ENCODE results near the gene GGCT.
"Not testable (repeated sequence)": the region's sequence is repeated elsewhere in the genome, so short reads cannot be mapped to it uniquely, and the experiment has no call there.

GGCT gene

GRCh38 chr7:30530373-30530772 is 25.7 kb upstream of the GGCT start:
- TF ChIP-seq MYC (IDR thresholded peaks at IDR 0.05; ENCODE audit: low read depth, low read length) = no peak
- TF ChIP-seq CTCF (IDR thresholded peaks at IDR 0.05; ENCODE audit: low read depth, low read length) = no peak
- no peak for TF ChIP-seq POLR2A (IDR thresholded peaks at IDR 0.05; ENCODE audit: extremely low read depth, insufficient read length)
- TF ChIP-seq MAX (IDR thresholded peaks at IDR 0.05; ENCODE audit: low read depth, low read length) = no peak
- no peak overlapping the region for H3K4me3 ChIP-seq (ENCODE audit: low read depth, low read length)
- no peak for DNase-seq (ENCODE audit: low read depth)

GRCh38 chr7:30528779-30529178 is 24.1 kb upstream of the GGCT start:
- H3K4me3 ChIP-seq (ENCODE audit: low read depth, low read length) = no peak overlapping the region
- DNase-seq (ENCODE audit: low read depth) = no peak
- TF ChIP-seq POLR2A (IDR thresholded peaks at IDR 0.05; ENCODE audit: extremely low read depth, insufficient read length) (no peak), CTCF (IDR thresholded peaks at IDR 0.05; ENCODE audit: low read depth, low read length) (no peak), MYC (IDR thresholded peaks at IDR 0.05; ENCODE audit: low read depth, low read length) (no peak), MAX (IDR thresholded peaks at IDR 0.05; ENCODE audit: low read depth, low read length) (no peak)

- DNase-seq (ENCODE audit: low read depth); H3K4me3 ChIP-seq (ENCODE audit: low read depth, low read length): not testable (repeated sequence)
Measured at GRCh38 chr7:30527297-30527696, 22.7 kb upstream of the GGCT start.

GRCh38 chr7:30526163-30526562 is 21.5 kb upstream of the GGCT start:
- no peak for TF ChIP-seq MYC (IDR thresholded peaks at IDR 0.05; ENCODE audit: low read depth, low read length)
- no peak for TF ChIP-seq MAX (IDR thresholded peaks at IDR 0.05; ENCODE audit: low read depth, low read length)
- TF ChIP-seq POLR2A (IDR thresholded peaks at IDR 0.05; ENCODE audit: extremely low read depth, insufficient read length) = no peak
- peak; percentile 25 for DNase-seq (ENCODE audit: low read depth)
- no peak overlapping the region for H3K4me3 ChIP-seq (ENCODE audit: low read depth, low read length)

- DNase-seq (ENCODE audit: low read depth) = no peak
- TF ChIP-seq MYC (IDR thresholded peaks at IDR 0.05; ENCODE audit: low read depth, low read length) = no peak
- no peak for TF ChIP-seq MAX (IDR thresholded peaks at IDR 0.05; ENCODE audit: low read depth, low read length)
- TF ChIP-seq POLR2A (IDR thresholded peaks at IDR 0.05; ENCODE audit: extremely low read depth, insufficient read length) = no peak
- no peak for TF ChIP-seq CTCF (IDR thresholded peaks at IDR 0.05; ENCODE audit: low read depth, low read length)
Measured at GRCh38 chr7:30525429-30525828, 20.8 kb upstream of the GGCT start.

GRCh38 chr7:30524545-30524944 is 19.9 kb upstream of the GGCT start:
- TF ChIP-seq MAX (IDR thresholded peaks at IDR 0.05; ENCODE audit: low read depth, low read length) (no peak), CTCF (IDR thresholded peaks at IDR 0.05; ENCODE audit: low read depth, low read length) (no peak), MYC (IDR thresholded peaks at IDR 0.05; ENCODE audit: low read depth, low read length) (no peak), POLR2A (IDR thresholded peaks at IDR 0.05; ENCODE audit: extremely low read depth, insufficient read length) (no peak)
- no peak for DNase-seq (ENCODE audit: low read depth)
- H3K4me3 ChIP-seq (ENCODE audit: low read depth, low read length) = no peak overlapping the region

More at GRCh38 chr7:30525429-30525828, 20.8 kb upstream of the GGCT start:
- no peak overlapping the region for H3K4me3 ChIP-seq (ENCODE audit: low read depth, low read length)

- DNase-seq (ENCODE audit: low read depth) = no peak
- H3K4me3 ChIP-seq (ENCODE audit: low read depth, low read length) = no peak overlapping the region
- TF ChIP-seq MYC (IDR thresholded peaks at IDR 0.05; ENCODE audit: low read depth, low read length) (no peak), POLR2A (IDR thresholded peaks at IDR 0.05; ENCODE audit: extremely low read depth, insufficient read length) (no peak), MAX (IDR thresholded peaks at IDR 0.05; ENCODE audit: low read depth, low read length) (no peak), CTCF (IDR thresholded peaks at IDR 0.05; ENCODE audit: low read depth, low read length) (no peak)
Measured at GRCh38 chr7:30523466-30523865, 18.8 kb upstream of the GGCT start.
